Germinal center (tissue), 1 donor: ENCODE data around the gene SSBP4.

Source experiments
- DNase-seq: peaks from one replicate; pipeline ENCODE4 v3.0.0; 2012; ENCODE audit warnings: mixed read lengths, low spot score

SSBP4 gene

DNA sequence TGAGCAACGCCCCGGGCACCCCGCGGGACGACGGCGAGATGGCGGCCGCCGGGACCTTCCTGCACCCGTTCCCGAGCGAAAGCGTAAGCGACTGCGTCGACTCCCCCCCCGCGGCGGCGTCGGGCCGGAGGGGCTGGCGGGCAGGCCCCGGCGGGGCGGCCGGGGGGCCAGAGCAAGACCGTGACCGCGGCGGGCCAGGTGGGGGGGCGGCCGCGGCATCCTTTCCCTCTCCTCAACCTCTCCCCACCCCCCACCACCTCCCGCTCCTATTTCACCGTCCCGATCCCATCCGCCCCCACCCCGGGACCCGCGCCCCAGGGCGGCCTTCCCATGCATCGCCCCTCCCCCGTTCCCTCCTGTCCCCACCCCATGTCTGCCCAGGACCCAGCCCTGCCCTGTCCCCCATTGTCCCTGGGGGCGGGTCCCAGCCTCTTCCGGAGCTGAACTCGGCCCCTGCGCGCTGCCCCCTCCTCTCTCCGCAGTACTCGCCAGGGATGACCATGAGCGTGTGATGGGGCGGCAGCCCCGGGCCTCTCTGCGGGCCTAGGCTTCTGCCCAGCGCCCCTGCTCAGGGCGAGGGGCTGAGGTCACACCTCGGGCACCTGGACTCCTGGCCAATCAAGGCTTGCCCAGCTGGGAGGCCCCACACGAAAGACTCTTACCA is 14.7 kb downstream of the SSBP4 start:
- no peak for DNase-seq

- no peak for DNase-seq
Measured at GRCh38 chr19:18434411-18435175, 15.4 kb downstream of the SSBP4 start.

DNA sequence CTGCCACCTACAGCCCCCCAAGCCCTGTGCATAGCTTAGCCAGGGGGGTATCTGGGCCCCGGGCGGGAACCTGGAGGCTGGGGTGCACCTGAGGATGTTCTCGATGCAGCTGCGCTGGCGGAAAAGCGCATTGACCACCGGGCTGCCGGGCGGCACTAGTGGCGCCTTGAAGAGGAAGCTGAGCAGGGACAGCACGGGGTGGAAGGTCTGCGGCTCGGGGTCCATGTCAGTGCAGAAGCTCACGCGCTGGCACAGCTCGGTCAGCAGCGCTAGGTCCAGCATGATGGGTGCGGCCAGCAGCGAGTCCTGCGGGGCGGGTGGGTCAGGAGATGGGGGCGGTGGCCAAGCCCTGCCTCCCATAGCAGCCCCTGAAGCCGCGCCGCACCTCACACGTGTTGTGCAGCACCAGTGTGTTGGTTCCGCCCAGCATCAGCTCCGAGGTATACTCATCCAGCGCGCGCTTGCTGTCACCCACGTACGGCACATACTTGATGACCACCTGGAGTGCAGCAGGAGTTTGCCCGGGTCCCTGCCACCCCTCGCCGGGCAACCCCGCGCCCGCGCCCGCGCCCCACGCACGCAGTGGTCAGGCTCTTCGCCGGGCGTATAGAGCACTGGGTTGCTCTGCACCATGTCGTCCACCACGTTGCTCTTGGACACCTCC is 16.1 kb downstream of the SSBP4 start:
- no peak for DNase-seq

GRCh38 chr19:18435842-18436670 is 16.9 kb downstream of the SSBP4 start:
- DNase-seq = no peak

DNA sequence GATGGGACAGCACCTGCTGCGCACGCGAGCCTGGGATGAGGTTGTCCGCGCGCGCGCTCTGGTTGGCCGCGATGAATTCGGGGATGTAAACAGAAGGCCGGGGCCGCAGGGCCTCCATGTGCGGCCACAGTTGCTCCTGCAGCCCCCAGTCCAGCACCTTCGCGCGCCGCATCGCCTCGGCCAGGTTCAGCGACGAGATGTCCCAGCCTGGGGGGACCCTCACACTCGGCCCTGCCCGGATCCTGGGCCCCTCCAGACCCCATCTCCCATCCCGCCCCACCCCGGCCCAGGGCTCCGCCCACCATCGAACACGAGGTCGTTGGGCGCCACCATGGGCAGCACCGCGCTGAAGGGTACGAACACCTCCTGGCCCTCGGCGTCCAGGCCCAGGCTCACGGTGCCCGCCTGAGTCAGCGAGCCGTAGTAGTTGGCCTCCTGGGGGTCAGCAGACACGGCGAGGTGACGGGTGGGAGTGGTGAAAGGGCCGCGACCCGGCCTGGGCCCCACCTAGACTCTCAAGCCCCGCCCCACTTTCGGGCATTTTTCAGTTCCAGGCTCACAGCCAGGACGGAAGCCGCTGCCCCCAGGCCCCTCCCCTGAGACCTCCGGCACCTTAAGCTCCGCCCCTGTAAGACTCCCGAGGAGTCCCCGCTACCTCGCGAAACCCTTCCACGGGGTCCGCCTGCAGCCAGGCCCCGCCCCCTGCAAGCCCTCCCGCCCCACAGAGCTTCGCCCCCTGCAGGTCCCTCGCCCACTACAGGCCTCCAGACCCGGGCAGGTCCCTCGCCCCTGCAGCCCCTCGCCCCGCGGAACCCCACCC is 17.7 kb downstream of the SSBP4 start:
- peak; percentile 90 for DNase-seq

DNA sequence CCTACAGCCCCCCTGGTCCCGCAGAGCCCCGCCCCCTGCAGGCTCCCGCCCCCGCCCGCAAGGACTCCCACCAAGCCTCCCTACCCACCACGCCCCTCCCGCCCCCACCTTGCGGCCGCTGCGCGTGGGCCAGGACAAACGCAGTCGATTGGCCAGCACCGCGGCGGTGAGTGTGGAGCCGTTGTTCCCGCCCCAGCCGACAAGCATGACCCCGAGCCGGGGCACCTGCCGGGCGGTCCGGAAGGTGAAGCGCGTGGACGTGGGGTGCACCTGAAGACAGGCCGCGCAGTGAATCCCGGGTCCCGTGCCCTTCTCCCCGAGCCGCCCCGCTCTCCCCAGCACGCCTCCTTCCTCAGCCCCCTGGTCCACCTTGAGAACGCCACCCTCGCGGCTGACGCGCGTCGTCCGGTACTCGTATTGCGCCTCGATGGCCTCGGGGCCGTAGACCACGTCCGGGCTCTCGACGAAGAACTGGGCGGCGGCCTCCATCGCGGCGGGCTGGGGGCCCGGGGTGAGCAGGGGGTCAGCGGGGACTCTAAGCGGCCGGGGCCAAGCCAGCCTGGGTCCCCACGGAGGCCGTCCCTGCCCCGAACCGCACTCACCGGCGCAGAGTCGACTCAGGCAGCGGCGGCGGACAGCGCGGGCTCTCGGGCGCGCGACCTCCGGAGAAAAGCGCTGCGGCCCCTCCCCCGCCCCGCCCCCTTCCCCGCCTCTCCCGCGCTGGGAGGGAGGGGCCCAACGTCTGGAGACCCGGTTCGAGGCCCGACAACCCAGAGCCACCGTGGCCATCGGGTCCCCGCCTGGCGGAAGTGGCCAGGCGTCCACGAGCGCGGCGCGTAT is 18.5 kb downstream of the SSBP4 start, which contains the start of gene ISYNA1:
ISYNA1 (minus strand) TSS at position 643 of the 840 bp plus-strand sequence; CDS start at position 489, 154 bp downstream.
- DNase-seq = peak; percentile 62

DNA sequence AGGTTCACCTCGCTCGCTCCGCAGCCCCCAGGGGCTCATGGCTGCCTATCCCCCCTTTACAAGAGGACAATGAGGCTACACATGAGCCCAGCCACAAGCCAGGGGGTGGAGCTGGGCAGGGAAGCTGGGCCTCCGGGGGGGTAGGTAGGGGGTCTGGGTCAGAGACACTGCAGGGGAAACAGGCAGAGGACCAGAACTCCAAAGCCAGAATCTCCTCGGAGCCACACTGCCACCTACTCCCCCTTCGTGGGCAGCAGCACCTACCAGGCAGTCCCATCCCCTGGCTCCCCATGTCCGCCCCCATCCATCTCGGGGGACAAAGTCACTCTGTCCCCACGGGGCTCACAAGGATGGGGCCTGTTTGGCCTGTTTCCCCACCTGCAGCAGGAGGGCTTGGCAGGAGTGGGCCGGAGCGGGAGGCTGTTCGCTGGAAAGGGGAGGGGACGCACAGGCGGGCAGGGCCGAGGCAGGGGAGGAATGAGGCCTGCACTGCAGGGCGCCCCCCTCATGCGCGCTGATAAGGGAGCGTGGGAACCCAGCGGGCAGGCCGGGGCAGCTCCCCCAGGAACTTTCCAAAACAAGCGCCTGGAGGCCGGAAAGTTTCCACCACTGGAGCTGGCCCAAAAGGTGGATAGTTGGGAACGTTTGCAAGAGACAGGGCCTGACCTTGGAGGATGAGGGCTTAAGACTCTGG is 19.3 kb downstream of the SSBP4 start:
- no peak for DNase-seq

- no peak for DNase-seq
Measured at GRCh38 chr19:18439025-18439909, 20.1 kb downstream of the SSBP4 start.

GRCh38 chr19:18439910-18440237 is 20.7 kb downstream of the SSBP4 start:
- DNase-seq = no peak

- no peak for DNase-seq
Measured at GRCh38 chr19:18440415-18440877, 21.2 kb downstream of the SSBP4 start.

- no peak for DNase-seq
Measured at GRCh38 chr19:18440936-18441803, 22.0 kb downstream of the SSBP4 start.

DNA sequence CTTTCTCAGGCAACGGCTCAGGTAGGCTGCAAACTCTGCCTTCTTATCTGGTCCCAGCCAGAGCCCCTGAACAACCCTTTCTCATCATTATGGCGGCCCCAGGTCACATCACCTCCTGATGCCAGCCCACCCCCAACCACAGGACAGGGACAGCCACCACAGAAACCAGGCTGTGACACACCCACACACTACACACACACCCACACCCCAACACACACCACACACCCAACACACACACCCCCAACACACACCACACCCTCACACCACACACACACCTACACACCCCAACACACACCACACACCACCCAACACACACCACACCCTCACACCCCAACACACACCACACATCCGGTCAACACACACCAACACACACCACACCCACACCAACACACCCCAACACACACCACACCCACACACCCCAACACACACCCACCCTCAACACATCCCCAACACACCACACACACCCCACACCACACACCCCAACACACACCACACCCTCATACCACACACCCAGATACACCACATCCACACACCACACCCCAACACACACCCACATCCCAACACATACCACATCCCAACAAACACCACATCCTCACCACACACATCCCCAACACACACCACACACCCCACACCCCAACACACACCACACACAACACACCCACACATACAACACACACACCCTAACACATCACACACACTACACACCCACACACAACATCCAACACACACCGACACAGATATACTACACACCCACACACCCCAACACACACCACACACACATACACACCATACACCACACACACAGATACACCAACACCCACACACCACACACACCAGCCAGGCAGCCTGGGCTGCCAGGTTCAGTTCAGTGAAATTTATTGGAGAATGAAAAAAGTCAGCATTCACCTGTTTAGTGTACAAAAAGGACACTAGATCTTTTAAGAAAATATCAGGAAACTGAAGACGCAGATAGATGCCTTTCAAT is 22.9 kb downstream of the SSBP4 start:
- no peak for DNase-seq

- DNase-seq = no peak
Measured at GRCh38 chr19:18442941-18443340, 23.7 kb downstream of the SSBP4 start.

DNA sequence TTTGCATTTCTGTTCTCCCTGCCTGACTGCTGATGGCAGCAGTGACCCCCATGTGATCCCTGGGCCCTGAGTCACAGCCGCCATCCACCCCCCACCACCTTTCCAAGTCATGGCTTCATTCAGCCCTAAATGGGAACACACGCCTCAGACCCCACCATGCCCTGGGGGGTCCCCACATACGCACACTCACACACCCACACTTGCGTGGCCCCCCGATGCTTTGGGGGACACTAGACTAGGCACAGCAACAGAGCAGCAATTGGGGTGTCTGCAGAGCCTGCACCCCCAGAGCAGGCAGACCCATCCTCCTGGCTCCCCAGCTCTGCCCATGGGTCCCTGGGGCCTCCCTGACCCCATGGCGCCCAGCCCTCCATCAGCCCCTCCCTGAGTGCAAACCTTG is 24.2 kb downstream of the SSBP4 start:
- DNase-seq = no peak

DNA sequence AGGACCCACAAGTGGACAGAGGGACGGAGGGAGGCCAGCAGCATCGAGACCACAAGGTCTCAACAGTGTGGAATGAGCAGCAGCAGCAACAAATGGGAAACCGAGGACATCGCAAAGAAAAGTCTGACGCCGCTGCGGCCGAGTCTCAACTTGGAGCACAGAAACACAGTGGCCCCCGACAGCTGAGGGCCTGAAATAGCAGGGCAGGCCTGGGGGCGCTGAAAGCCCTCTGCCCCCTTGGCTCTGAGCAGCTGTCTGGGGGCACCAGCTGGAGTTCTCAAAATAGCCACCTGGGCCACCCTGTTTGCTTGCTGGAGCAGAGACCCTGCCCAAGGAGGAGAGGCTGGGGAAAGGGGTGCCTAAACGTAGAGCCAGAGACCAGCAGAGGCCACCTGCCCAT is 24.6 kb downstream of the SSBP4 start:
- no peak for DNase-seq

DNA sequence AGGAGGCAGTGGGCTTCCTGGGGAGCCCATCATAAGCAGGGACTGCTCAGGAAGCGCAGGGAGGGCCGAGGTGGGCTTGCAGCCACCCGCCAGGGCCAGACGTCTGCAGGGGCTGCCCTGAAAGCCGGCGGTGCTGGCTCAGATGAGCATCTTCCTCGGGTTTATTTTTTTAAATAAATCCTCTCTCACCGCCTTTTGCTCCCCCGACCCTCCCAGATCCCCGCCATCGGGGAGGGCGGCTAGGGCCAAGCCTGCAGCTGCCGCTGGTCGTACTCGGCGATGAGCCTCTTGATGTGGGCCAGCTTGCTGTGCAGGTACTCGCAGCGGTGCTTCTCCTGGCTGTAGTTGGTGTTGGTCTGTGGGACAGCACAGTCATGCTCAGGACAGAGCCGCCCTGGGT is 25.3 kb downstream of the SSBP4 start:
- DNase-seq = no peak
